SU-DHL-6 (cell line): ENCODE results near the gene CCDC90B.
"Not testable (repeated sequence)": the region's sequence is repeated elsewhere in the genome, so short reads cannot be mapped to it uniquely, and the experiment has no call there.

Source experiments
- H2AFZ ChIP-seq: fragments of 200-600 bp; sonication (generic); 2 replicates; pipeline ENCODE4 v1.6.1; 2014; ENCODE audit warnings: low read depth, mild to moderate bottlenecking, moderate library complexity, mixed read lengths, antibody characterized with exemption, low read length; ENCODE audit not compliant: severe bottlenecking
- H3F3A ChIP-seq: fragments of 200-600 bp; shearing (Covaris generic); 2 replicates; pipeline ENCODE4 v1.6.0; 2016; ENCODE audit warnings: antibody characterized with exemption, mild to moderate bottlenecking; ENCODE audit not compliant: insufficient read depth
- H3K27ac ChIP-seq: fragments of 200-600 bp; sonication (generic); 2 replicates; pipeline ENCODE4 v1.5.1; 2016; ENCODE audit warnings: low read depth, mild to moderate bottlenecking, low read length, moderate library complexity, mixed read lengths
- H3K27me3 ChIP-seq: fragments of 200-600 bp; sonication (generic), shearing (Covaris generic); 2 replicates; pipeline ENCODE4 v1.6.0; 2014; ENCODE audit warnings: mild to moderate bottlenecking, low read length
- H3K36me3 ChIP-seq: fragments of 200-600 bp; sonication (generic); 2 replicates; pipeline ENCODE4 v1.6.1; 2014; ENCODE audit warnings: mild to moderate bottlenecking, low read length, mixed read lengths
- H3K4me2 ChIP-seq: fragments of 300-600, 200-600 bp; shearing (Covaris generic), sonication (generic); 2 replicates; pipeline ENCODE4 v1.6.0; 2014; ENCODE audit warnings: low read length, low read depth, mild to moderate bottlenecking; ENCODE audit not compliant: poor library complexity, severe bottlenecking
- H3K4me3 ChIP-seq: fragments of 200-600 bp; sonication (generic); 2 replicates; pipeline ENCODE4 v1.5.1; 2014; ENCODE audit warnings: antibody characterized with exemption, low read length, mild to moderate bottlenecking, mixed read lengths; ENCODE audit not compliant: insufficient read depth, poor library complexity, severe bottlenecking
- H3K79me2 ChIP-seq: fragments of 200-600 bp; sonication (generic); 2 replicates; pipeline ENCODE4 v1.6.1; 2014; ENCODE audit warnings: mild to moderate bottlenecking, low read length, moderate library complexity; ENCODE audit not compliant: insufficient read depth
- H3K9ac ChIP-seq: fragments of 200-600 bp; sonication (generic); 2 replicates; pipeline ENCODE4 v1.7.0; 2014; ENCODE audit warnings: mild to moderate bottlenecking, low read length
- H3K9me2 ChIP-seq: fragments of 200-600 bp; sonication (generic); replicated peaks from 2 replicates; pipeline ENCODE4 v1.6.1; 2014; ENCODE audit warnings: low read length; ENCODE audit not compliant: insufficient read depth
- H3K9me3 ChIP-seq: fragments of 200-600 bp; sonication (generic); 2 replicates; pipeline ENCODE4 v1.6.1; 2014; ENCODE audit warnings: low read length, mixed read lengths; ENCODE audit not compliant: insufficient read depth
- H4K20me1 ChIP-seq: fragments of 200-600 bp; sonication (generic); 2 replicates; pipeline ENCODE4 v1.6.1; 2014; ENCODE audit warnings: low read depth, mild to moderate bottlenecking, antibody characterized with exemption, low read length, moderate library complexity, mixed read lengths
- CTCF ChIP-seq: fragments of 200-600 bp; sonication (generic); IDR thresholded peaks from one replicate; pipeline ENCODE4 v1.5.1; 2017; ENCODE audit warnings: antibody characterized with exemption, mild to moderate bottlenecking, low read length, moderate library complexity; ENCODE audit not compliant: insufficient read depth, poor library complexity, severe bottlenecking
- EZH2phosphoT487 ChIP-seq: fragments of 200-600 bp; sonication (generic), shearing (Covaris generic); conservative IDR thresholded peaks from 2 replicates; pipeline ENCODE4 v1.6.1; 2018; ENCODE audit warnings: mild to moderate bottlenecking, antibody characterized with exemption, low read length, moderate library complexity, mixed read lengths

Gene CCDC90B

GRCh38 chr11:83326326-83326725 is 40.2 kb upstream of the CCDC90B start:
- no peaks in the 10 kb centered on the region for H3K27me3 ChIP-seq
- no peaks in the 10 kb centered on the region for H3K9me2 ChIP-seq
- no peaks in the 10 kb centered on the region for H3F3A ChIP-seq
- H3K36me3 ChIP-seq = no peaks in the 10 kb centered on the region
- no peak overlapping the region for H3K27ac ChIP-seq
- no peak overlapping the region for H3K4me3 ChIP-seq
- no peaks in the 10 kb centered on the region for H3K79me2 ChIP-seq
- no peak overlapping the region for H3K4me2 ChIP-seq
- H4K20me1 ChIP-seq = no peaks in the 10 kb centered on the region
- no peak overlapping the region for H3K9ac ChIP-seq
- no peak for TF ChIP-seq CTCF
- no peaks in the 10 kb centered on the region for H3K9me3 ChIP-seq
- H2AFZ ChIP-seq = no peak overlapping the region

GRCh38 chr11:83319346-83319745 is 33.2 kb upstream of the CCDC90B start:
- Histone ChIP-seq H3K9me2 (no peaks in the 10 kb centered on the region), H3K9me3 (no peaks in the 10 kb centered on the region), H3K27me3 (no peaks in the 10 kb centered on the region), H3K36me3 (no peaks in the 10 kb centered on the region), H3K4me2 (no peak overlapping the region), H4K20me1 (no peaks in the 10 kb centered on the region), H3F3A (no peaks in the 10 kb centered on the region), H2AFZ (no peak overlapping the region), H3K4me3 (no peak overlapping the region), H3K9ac (no peak overlapping the region), H3K27ac (no peak overlapping the region), H3K79me2 (no peaks in the 10 kb centered on the region)
- TF ChIP-seq CTCF (no peak), EZH2phosphoT487 (no peak)

GRCh38 chr11:83318931-83319330 is 32.8 kb upstream of the CCDC90B start:
- Histone ChIP-seq H3K9me3 (no peaks in the 10 kb centered on the region), H3K4me3 (no peak overlapping the region), H3K27me3 (no peaks in the 10 kb centered on the region), H3K9ac (no peak overlapping the region), H3K79me2 (no peaks in the 10 kb centered on the region), H2AFZ (no peak overlapping the region), H3K27ac (no peak overlapping the region), H3K36me3 (no peaks in the 10 kb centered on the region), H3K9me2 (no peaks in the 10 kb centered on the region), H4K20me1 (no peaks in the 10 kb centered on the region), H3K4me2 (no peak overlapping the region), H3F3A (no peaks in the 10 kb centered on the region)
- no peak for TF ChIP-seq EZH2phosphoT487

- Histone ChIP-seq H3K27me3 (no peaks in the 10 kb centered on the region), H3K9me3 (no peaks in the 10 kb centered on the region), H3K9ac (no peak overlapping the region), H4K20me1 (no peaks in the 10 kb centered on the region), H2AFZ (no peak overlapping the region), H3K79me2 (no peaks in the 10 kb centered on the region), H3K9me2 (no peaks in the 10 kb centered on the region), H3F3A (no peaks in the 10 kb centered on the region), H3K27ac (no peak overlapping the region), H3K36me3 (no peaks in the 10 kb centered on the region), H3K4me3 (no peak overlapping the region), H3K4me2 (no peak overlapping the region)
- TF ChIP-seq EZH2phosphoT487 (no peak), CTCF (no peak)
Observed at GRCh38 chr11:83317757-83318690, 31.9 kb upstream of the CCDC90B start.

- not testable (repeated sequence) for H3K27ac ChIP-seq, H4K20me1 ChIP-seq, H3F3A ChIP-seq, H3K9me3 ChIP-seq, H3K36me3 ChIP-seq, H3K4me3 ChIP-seq, H3K9me2 ChIP-seq, H3K4me2 ChIP-seq, H3K9ac ChIP-seq, H3K79me2 ChIP-seq, H3K27me3 ChIP-seq, H2AFZ ChIP-seq
Observed at GRCh38 chr11:83316897-83317268, 30.7 kb upstream of the CCDC90B start.
